Immature natural killer cell (primary cell): ENCODE results near the gene CFAP47. TPM values are rescaled to one million over a fixed set of nuclear protein-coding genes. Genes with fewer than 3 reads are reported as not detected.
"Not testable (repeated sequence)": the region's sequence is repeated elsewhere in the genome, so short reads cannot be mapped to it uniquely, and the experiment has no call there.

ENCODE experiments used
- DNase-seq, 3 donors: peaks; one replicate each; pipeline ENCODE4 v3.0.0; 2022; ENCODE audit warnings: mixed read lengths in 1 of 3
- H3K27ac Mint-ChIP-seq, 6 donors: one replicate each; pipeline ENCODE4 v1.8.0; 2020; ENCODE audit warnings: mixed read lengths in 6 of 6, mild to moderate bottlenecking in 5 of 6, inconsistent platforms in 4 of 6, moderate library complexity in 3 of 6
- H3K27me3 Mint-ChIP-seq, 3 donors: one replicate each; pipeline ENCODE4 v1.8.0; 2020 to 2021; ENCODE audit warnings: low read depth in 3 of 3, mild to moderate bottlenecking in 3 of 3, mixed read lengths in 3 of 3, moderate library complexity in 3 of 3, inconsistent platforms in 1 of 3
- H3K36me3 Mint-ChIP-seq, 3 donors: one replicate each; pipeline ENCODE4 v1.8.0; 2020; ENCODE audit warnings: mixed read lengths in 3 of 3, inconsistent platforms in 2 of 3, mild to moderate bottlenecking in 2 of 3
- H3K4me1 Mint-ChIP-seq, 2 donors: one replicate each; pipeline ENCODE4 v1.8.0; 2020; ENCODE audit warnings: inconsistent platforms in 2 of 2, mild to moderate bottlenecking in 2 of 2, mixed read lengths in 2 of 2, moderate library complexity in 1 of 2
- H3K4me3 Mint-ChIP-seq, 5 donors: one replicate each; pipeline ENCODE4 v1.8.0; 2020; ENCODE audit warnings: mild to moderate bottlenecking in 5 of 5, mixed read lengths in 5 of 5, inconsistent platforms in 3 of 5, moderate library complexity in 3 of 5
- H3K9me3 Mint-ChIP-seq, 6 donors: one replicate each; pipeline ENCODE4 v1.8.0; 2020; ENCODE audit warnings: mild to moderate bottlenecking in 6 of 6, mixed read lengths in 6 of 6, inconsistent platforms in 4 of 6, moderate library complexity in 3 of 6
- polyA plus RNA-seq, 3 donors: library from polyadenylated mRNA; unstranded; fragments of 300-500 nt; fragmentation: Illumina TruSeq; gene quantifications; one replicate each; pipeline ENCODE4 v1.2.3, GENCODE V29; 2021

The CFAP47 gene, protein sequence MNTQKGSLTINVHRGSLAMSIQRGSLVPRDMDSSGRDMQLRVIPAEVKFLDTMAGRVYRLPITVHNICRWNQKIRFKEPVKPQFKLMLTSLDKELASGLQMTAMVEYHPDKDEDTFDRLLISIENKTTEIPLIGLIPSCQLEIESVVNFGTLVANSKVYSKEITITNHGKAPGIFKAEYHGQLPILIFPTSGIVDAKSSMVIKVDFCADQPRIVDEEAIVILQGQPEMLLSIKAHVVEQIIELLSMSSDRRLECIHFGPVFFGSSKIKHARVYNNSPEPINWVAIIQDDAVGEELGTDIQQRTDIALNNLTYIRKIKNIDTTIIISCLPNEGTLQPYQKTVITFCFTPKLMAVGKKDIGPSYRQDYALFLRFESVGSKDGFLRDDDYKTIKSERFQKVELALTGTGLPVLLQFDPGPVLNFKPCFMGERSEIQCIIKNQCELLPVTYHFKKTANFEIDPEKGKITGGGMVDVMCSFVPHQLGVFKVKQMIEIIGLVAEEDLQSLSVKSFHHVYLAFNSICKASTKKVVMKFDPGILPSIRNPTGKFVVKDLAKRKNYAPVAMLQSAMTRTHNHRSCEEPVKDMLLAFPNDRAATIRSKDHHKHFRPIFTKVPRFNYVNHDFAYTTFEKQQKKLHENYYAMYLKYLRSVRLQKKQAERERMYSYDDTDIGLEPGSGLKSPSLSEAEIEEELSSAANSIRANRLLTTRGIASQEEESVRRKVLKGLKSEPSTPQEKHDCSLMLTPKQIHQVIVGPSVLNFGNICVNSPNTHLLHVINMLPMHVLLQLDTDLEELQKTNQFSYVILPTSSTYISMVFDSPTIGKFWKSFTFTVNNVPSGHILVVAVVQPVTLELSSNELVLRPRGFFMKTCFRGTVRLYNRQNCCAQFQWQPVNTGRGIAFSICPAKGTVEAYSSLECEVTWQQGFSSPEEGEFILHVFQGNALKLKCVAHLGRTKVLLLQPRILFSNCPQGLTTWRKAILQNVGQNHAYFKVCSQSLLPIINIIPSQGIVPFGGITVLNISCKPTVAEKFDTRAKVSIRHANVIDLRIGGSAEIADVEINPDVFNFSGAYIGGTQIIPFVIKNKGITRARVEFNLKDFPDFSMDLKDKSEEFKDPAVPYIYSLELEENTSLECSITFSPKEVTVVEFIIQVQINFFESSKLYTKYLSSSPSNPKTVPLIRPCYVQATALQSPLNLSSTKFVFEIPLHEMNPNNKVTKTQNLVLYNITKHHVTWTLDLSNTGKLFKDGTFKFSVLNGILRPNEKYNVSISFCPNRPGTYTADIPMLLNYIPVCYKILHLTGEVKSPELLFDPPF (N-terminal part only)
- not detected for polyA plus RNA-seq

- Mint-ChIP-seq H3K27me3 (peaks cover 1 to 4% (median 2%) of the 10 kb centered on the region in 3 donors), H3K9me3 (peaks cover 0 to 6% (median 0%) of the 10 kb centered on the region in 6 donors), H3K27ac (no peak within 1 kb of the TSS)
Observed at GRCh38 chrX:35919536-35920309, at the start of gene CFAP47. Gene CFAP47 (plus strand): TSS chrX:35919734. CDS start chrX:35919800, 66 bp downstream.

GRCh38 chrX:35880601-35881000, 38.9 kb upstream of the CFAP47 start:
- no peak overlapping the region for H3K4me3 Mint-ChIP-seq
- no peaks in the 10 kb centered on the region for H3K9me3 Mint-ChIP-seq
- H3K27ac Mint-ChIP-seq = no peak overlapping the region
- H3K36me3 Mint-ChIP-seq = no peaks in the 10 kb centered on the region
- peaks cover 0 to 7% (median 3%) of the 10 kb centered on the region in 3 donors for H3K27me3 Mint-ChIP-seq
- no peak for DNase-seq
- no peaks in the 10 kb centered on the region for H3K4me1 Mint-ChIP-seq

More at GRCh38 chrX:35919536-35920309, at the start of gene CFAP47:
- Mint-ChIP-seq H3K4me3 (no peak within 1 kb of the TSS), H3K36me3 (no peaks in the 10 kb centered on the region), H3K4me1 (no peaks in the 10 kb centered on the region)
- no peak for DNase-seq

DNA sequence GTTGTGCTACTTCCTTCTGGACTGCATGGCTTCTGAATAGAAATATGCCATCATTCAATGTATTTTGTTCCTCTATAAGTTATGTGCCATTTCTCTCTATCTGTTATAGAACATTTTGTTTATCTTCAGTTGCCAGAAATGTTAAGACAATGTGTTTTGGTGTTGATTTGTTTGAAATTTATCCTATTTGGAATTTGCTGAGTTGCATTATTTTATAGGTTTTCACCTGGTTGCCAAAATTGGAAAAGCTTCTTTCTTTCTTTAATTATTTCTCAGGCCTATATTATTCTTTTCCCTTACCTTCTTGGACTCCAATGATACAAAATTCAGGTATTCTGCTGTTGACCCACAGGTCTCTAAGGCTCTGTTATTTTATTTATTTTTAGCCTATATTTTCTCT, 33.4 kb upstream of the CFAP47 start:
- DNase-seq = no peak
- H3K4me1 Mint-ChIP-seq = no peaks in the 10 kb centered on the region
- no peak overlapping the region for H3K27ac Mint-ChIP-seq
- H3K36me3 Mint-ChIP-seq = no peaks in the 10 kb centered on the region
- H3K4me3 Mint-ChIP-seq = no peak overlapping the region
- H3K9me3 Mint-ChIP-seq = no peaks in the 10 kb centered on the region
- peaks cover 0 to 5% (median 2%) of the 10 kb centered on the region in 3 donors for H3K27me3 Mint-ChIP-seq

DNA sequence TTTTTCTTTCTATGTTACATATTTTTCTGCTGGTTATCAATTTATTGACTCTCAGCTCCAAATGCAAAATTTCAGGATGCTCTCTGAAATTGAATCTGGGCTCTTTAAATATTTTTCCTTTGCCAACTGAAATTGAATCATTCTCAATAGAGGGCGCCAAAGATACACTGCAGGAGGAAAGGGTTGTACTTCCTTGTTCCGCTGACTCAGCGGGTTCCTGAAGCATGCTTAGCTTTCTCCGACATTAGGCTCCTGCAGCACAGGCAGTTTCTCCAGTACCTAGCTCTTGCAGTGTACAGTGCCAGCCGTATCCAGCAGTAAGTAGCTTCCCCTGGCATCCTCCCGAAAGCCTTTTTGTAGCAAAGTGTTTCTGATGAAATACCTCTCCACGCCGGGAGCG, 28.8 kb upstream of the CFAP47 start:
- no peaks in the 10 kb centered on the region for H3K9me3 Mint-ChIP-seq
- no peak overlapping the region for H3K27ac Mint-ChIP-seq
- no peak for DNase-seq
- H3K4me3 Mint-ChIP-seq = no peak overlapping the region
- no peaks in the 10 kb centered on the region for H3K36me3 Mint-ChIP-seq
- H3K4me1 Mint-ChIP-seq = no peaks in the 10 kb centered on the region
- peaks cover 0 to 2% (median 2%) of the 10 kb centered on the region in 3 donors for H3K27me3 Mint-ChIP-seq

GRCh38 chrX:35986816-35987215, 67.3 kb downstream of the CFAP47 start:
- H3K36me3 Mint-ChIP-seq, H3K4me3 Mint-ChIP-seq, H3K27ac Mint-ChIP-seq, H3K4me1 Mint-ChIP-seq, H3K27me3 Mint-ChIP-seq, DNase-seq: not testable (repeated sequence)
- H3K9me3 Mint-ChIP-seq = peaks cover 0 to 19% (median 7%) of the 10 kb centered on the region in 6 donors

- Mint-ChIP-seq H3K27me3 (peaks cover 0 to 2% (median 0%) of the 10 kb centered on the region in 3 donors), H3K27ac (no peak overlapping the region), H3K4me3 (no peak overlapping the region), H3K4me1 (no peaks in the 10 kb centered on the region), H3K36me3 (peaks cover 0 to 4% (median 0%) of the 10 kb centered on the region in 3 donors), H3K9me3 (peaks cover 0 to 14% (median 1%) of the 10 kb centered on the region in 6 donors)
- DNase-seq = no peak
Observed at GRCh38 chrX:36007207-36007606, 87.7 kb downstream of the CFAP47 start.

DNA sequence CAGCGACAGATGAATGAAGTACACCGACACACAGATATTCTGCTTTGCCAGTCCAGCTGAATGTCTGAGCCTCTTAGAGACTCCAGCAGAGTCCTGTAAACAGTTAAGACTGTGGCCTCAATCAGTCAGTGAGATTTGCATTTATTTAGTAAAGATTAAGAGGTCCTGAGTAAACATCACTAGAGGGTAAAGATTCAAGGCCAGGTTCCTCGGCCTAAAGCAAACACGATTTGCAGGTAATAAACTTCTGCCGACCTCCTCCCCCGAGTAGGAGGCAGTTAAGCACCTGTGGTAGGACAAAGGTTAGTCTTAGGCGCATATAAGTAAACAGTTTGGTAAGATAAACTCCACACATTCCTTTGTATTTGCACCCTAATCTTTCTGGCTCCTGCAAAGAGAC, 99.6 kb downstream of the CFAP47 start:
- DNase-seq = no peak

GRCh38 chrX:36035550-36035949, 116.0 kb downstream of the CFAP47 start:
- DNase-seq = no peak
- no peaks in the 10 kb centered on the region for H3K4me1 Mint-ChIP-seq
- H3K9me3 Mint-ChIP-seq = peaks cover 0 to 7% (median 1%) of the 10 kb centered on the region in 6 donors
- no peaks in the 10 kb centered on the region for H3K27me3 Mint-ChIP-seq
- H3K36me3 Mint-ChIP-seq = no peaks in the 10 kb centered on the region
- no peak overlapping the region for H3K27ac Mint-ChIP-seq
- no peak overlapping the region for H3K4me3 Mint-ChIP-seq

More for the DNA sequence above, 99.6 kb downstream of the CFAP47 start:
- Mint-ChIP-seq H3K36me3 (no peaks in the 10 kb centered on the region), H3K27me3 (no peaks in the 10 kb centered on the region), H3K9me3 (peaks cover 4 to 28% (median 7%) of the 10 kb centered on the region in 6 donors), H3K27ac (no peak overlapping the region), H3K4me1 (no peaks in the 10 kb centered on the region), H3K4me3 (no peak overlapping the region)

DNA sequence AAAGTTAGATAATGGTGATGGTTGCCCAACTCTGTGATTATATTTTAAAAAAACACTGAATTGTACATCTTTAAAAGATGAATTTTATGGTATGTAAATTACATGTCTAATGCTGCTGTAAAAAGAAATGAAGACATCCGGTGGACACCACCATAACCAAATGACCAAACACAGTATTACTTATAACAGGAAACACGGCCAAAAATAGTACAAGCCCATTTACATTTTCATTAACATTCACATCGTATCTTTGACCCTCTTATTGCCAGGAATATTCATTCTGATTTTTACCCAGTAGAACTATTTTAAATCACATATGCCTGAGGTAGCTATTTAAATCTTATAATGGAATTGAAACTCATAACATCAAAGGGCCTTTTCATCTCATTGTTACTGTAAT, 143.2 kb downstream of the CFAP47 start:
- Mint-ChIP-seq H3K4me1 (no peaks in the 10 kb centered on the region), H3K36me3 (no peaks in the 10 kb centered on the region), H3K27me3 (no peaks in the 10 kb centered on the region), H3K9me3 (peaks cover 0 to 11% (median 1%) of the 10 kb centered on the region in 6 donors), H3K27ac (no peak overlapping the region), H3K4me3 (no peak overlapping the region)
- DNase-seq = no peak

DNA sequence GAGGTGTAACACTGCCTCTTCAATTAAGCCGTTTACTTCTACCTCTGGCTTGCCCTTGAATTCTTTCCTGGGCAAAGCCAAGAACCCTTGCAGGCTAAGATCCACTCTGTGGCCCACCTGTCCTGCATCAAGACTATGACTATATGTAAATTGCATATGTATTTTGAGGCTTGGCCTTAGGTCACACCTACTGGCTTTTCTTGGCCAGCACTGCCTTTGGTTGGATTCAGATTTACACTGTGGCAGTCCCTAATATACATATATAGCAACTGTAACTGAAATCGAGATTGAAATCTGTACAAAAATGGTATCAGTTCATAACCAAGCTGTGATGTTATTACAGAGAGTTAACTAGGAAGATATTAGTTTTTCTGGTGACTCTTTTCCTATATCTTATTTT, 151.5 kb downstream of the CFAP47 start:
- no peaks in the 10 kb centered on the region for H3K36me3 Mint-ChIP-seq
- no peak overlapping the region for H3K4me3 Mint-ChIP-seq
- H3K9me3 Mint-ChIP-seq = peaks cover 0 to 5% (median 0%) of the 10 kb centered on the region in 6 donors
- H3K4me1 Mint-ChIP-seq = no peaks in the 10 kb centered on the region
- DNase-seq = no peak
- H3K27me3 Mint-ChIP-seq = peaks cover 0 to 2% (median 0%) of the 10 kb centered on the region in 3 donors
- H3K27ac Mint-ChIP-seq = no peak overlapping the region

DNA sequence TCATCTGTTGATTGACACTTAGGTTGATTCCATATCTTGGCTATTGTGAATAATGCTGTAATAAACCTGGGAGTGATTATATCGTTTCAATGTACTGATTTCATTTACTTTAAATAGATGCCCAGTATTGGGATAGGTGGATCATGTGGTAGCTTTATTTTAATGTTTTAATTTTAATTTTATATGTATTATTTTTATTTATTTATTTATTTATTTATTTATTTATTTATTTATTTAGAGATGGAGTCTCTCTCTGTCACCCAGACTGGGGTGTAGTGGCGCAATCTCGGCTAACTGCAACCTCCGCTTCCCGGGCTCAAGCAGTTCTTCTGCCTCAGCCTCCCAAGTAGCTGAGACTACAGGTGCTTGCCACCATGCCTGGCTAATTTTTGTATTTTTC, 155.5 kb downstream of the CFAP47 start:
- not testable (repeated sequence) for H3K27me3 Mint-ChIP-seq, H3K4me3 Mint-ChIP-seq, H3K4me1 Mint-ChIP-seq, H3K27ac Mint-ChIP-seq, H3K36me3 Mint-ChIP-seq, DNase-seq
- H3K9me3 Mint-ChIP-seq = peaks cover 2 to 11% (median 7%) of the 10 kb centered on the region in 6 donors

- H3K9me3 Mint-ChIP-seq = peaks cover 6 to 12% (median 8%) of the 10 kb centered on the region in 6 donors
- no peak overlapping the region for H3K4me3 Mint-ChIP-seq
Observed at GRCh38 chrX:36083256-36083655, 163.7 kb downstream of the CFAP47 start.

DNA sequence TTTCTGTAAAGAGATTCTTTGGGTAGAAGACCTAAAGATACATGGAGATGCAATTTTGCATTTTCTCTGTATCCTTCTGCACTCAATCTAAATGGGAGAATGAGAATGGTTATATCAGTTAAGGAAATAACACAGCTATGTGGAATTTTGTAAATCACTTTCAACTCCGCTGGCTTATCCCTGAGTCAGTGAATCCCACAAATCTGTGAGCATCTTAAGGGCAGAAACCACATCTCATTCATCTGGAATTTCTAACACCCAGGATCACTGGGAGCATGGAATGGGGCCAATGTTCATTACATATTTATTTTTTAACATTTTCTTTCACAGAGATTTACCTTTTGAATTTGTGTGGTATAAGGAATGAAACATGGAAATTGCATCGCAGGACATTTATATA, 167.8 kb downstream of the CFAP47 start:
- Mint-ChIP-seq H3K4me1 (no peaks in the 10 kb centered on the region), H3K36me3 (no peaks in the 10 kb centered on the region), H3K27me3 (no peaks in the 10 kb centered on the region), H3K4me3 (no peak overlapping the region), H3K9me3 (peaks cover 0 to 8% (median 2%) of the 10 kb centered on the region in 6 donors), H3K27ac (no peak overlapping the region)
- no peak for DNase-seq

More at GRCh38 chrX:36083256-36083655, 163.7 kb downstream of the CFAP47 start:
- H3K36me3 Mint-ChIP-seq = no peaks in the 10 kb centered on the region
- no peak for DNase-seq
- no peaks in the 10 kb centered on the region for H3K4me1 Mint-ChIP-seq
- no peak overlapping the region for H3K27ac Mint-ChIP-seq
- peaks cover 0 to 2% (median 0%) of the 10 kb centered on the region in 3 donors for H3K27me3 Mint-ChIP-seq
